Measurements from ENCODE around the gene GALNT7.

Gene GALNT7

GRCh38 chr4:173370130-173370476 lies 201.5 kb downstream of the GALNT7 start:
- ChIA-PET POLR2A (interaction anchor here (0.5 to 5.6 kb wide), 15 partner anchors 10 to 897 kb away, joined by 3 to 246 read pairs (median 5); partner anchors contain the start of gene HMGB2), CTCF (interaction anchor here (0.9 to 1.2 kb wide), 2 partner anchors 25 to 46 kb away, joined by 3 read pairs; no protein-coding TSS in a partner anchor)
- H3K27ac ChIP-seq (ENCODE audit: extremely low read depth, low read depth, low read length), result peak overlapping the region; percentile 92
- no peaks in the 10 kb centered on the region for H3K4me1 ChIP-seq (ENCODE audit: control insufficient read depth, insufficient read depth, low read length)
- no peak for TF ChIP-seq ZNF529 (tag by site-specific recombination; IDR thresholded peaks at IDR 0.05; ENCODE audit: insufficient replicate concordance)
- TF ChIP-seq ZFP69B (tag by site-specific recombination; IDR thresholded peaks at IDR 0.05), result 0 out of 2 replicates have a peak, but pooled peaks have one; percentile 2
- peak overlapping the region; percentile 63 for H3K4me3 ChIP-seq (ENCODE audit: low read depth, low read length)
- peaks cover 7 to 10% of the 10 kb centered on the region in 2 experiments; a peak in 2 of 3 replicates for H3K36me3 ChIP-seq (ENCODE audit: control insufficient read depth in 2 of 2, insufficient read depth in 1 of 2, low read length in 2 of 2)
- no peaks in the 10 kb centered on the region for H3K9me3 ChIP-seq (ENCODE audit: control insufficient read depth, insufficient read depth, low read depth, low read length)

- Histone ChIP-seq H3K27ac (ENCODE audit: extremely low read depth, low read depth, low read length) (peak within 1 kb of the TSS; percentile 92), H3K4me3 (ENCODE audit: low read depth, low read length) (peak within 1 kb of the TSS; percentile 85), H3K4me1 (ENCODE audit: control insufficient read depth, insufficient read depth, low read length) (no peaks in the 10 kb centered on the region), H3K36me3 (ENCODE audit: control insufficient read depth in 2 of 2, insufficient read depth in 1 of 2, low read length in 2 of 2) (peaks cover 8 to 13% of the 10 kb centered on the region in 2 experiments; a peak in 2 of 3 replicates), H3K9me3 (ENCODE audit: control insufficient read depth, insufficient read depth, low read depth, low read length) (no peaks in the 10 kb centered on the region)
- ChIA-PET POLR2A (interaction anchor here (0.5 to 5.6 kb wide), 16 partner anchors 11 to 897 kb away, joined by 3 to 246 read pairs (median 4); partner anchors contain the start of gene HMGB2), CTCF (interaction anchor here (0.7 to 1.2 kb wide), 2 partner anchors 46 to 103 kb away, joined by 3 read pairs; no protein-coding TSS in a partner anchor)
- no peak for TF ChIP-seq ZNF292 (tag by site-specific recombination; IDR thresholded peaks at IDR 0.05; ENCODE audit: borderline replicate concordance, low read depth)
- no peak for TF ChIP-seq ZNF514 (tag by site-specific recombination; IDR thresholded peaks at IDR 0.05)
- no peak for TF ChIP-seq ZNF626 (tag by site-specific recombination; IDR thresholded peaks at IDR 0.05)
- TF ChIP-seq PATZ1 (tag by site-specific recombination; IDR thresholded peaks at IDR 0.05), result no peak
- TF ChIP-seq ZFP37 (tag by site-specific recombination; IDR thresholded peaks at IDR 0.05), result 0 out of 2 replicates have a peak, but pooled peaks have one; percentile 34
- TF ChIP-seq ZNF585B (tag by site-specific recombination; IDR thresholded peaks at IDR 0.05), result no peak
- TF ChIP-seq SCRT1 (tag by site-specific recombination; IDR thresholded peaks at IDR 0.05; ENCODE audit: borderline replicate concordance), result no peak
- TF ChIP-seq ZNF549 (tag by site-specific recombination; IDR thresholded peaks at IDR 0.05), result no peak
- peak; percentile 92 for TF ChIP-seq ZNF76 (tag by site-specific recombination; IDR thresholded peaks at IDR 0.05; ENCODE audit: borderline replicate concordance, low read depth)
- TF ChIP-seq ZBTB6 (tag by site-specific recombination; IDR thresholded peaks at IDR 0.05), result peak; percentile 47; the same call in 1 of the 2 replicates
- TF ChIP-seq TRIM28 (IDR thresholded peaks at IDR 0.05; ENCODE audit: borderline replicate concordance, low read length), result no peak
- TF ChIP-seq KLF9 (tag by site-specific recombination; IDR thresholded peaks at IDR 0.05; ENCODE audit: low read depth), result peak; percentile 91
- TF ChIP-seq ZNF302 (tag by site-specific recombination; IDR thresholded peaks at IDR 0.05; ENCODE audit: low read depth), result no peak
- TF ChIP-seq ZNF335 (tag by site-specific recombination; conservative IDR thresholded peaks at IDR 0.05), result peak; percentile 89
- no peak for TF ChIP-seq ZNF426 (tag by site-specific recombination; IDR thresholded peaks at IDR 0.05)
- no peak for TF ChIP-seq ZNF211 (tag by site-specific recombination; IDR thresholded peaks at IDR 0.05; ENCODE audit: low read depth)
- peak; percentile 79; the same call in 1 of the 2 replicates for TF ChIP-seq ZSCAN30 (tag by site-specific recombination; IDR thresholded peaks at IDR 0.05)
- peak; percentile 66 for TF ChIP-seq ZBTB20 (tag by site-specific recombination; IDR thresholded peaks at IDR 0.05)
- TF ChIP-seq ZNF146 (tag by site-specific recombination; IDR thresholded peaks at IDR 0.05), result no peak
- TF ChIP-seq ZNF324 (tag by site-specific recombination; IDR thresholded peaks at IDR 0.05), result 0 out of 2 replicates have a peak, but pooled peaks have one; percentile 9
- TF ChIP-seq ZEB2 (tag by site-specific recombination; IDR thresholded peaks at IDR 0.05), result no peak
- TF ChIP-seq ZNF140 (tag by site-specific recombination; IDR thresholded peaks at IDR 0.05), result no peak
- TF ChIP-seq KLF7 (tag by site-specific recombination; IDR thresholded peaks at IDR 0.05; ENCODE audit: borderline replicate concordance), result no peak
- peak; percentile 92 for TF ChIP-seq REST (tag by site-specific recombination; IDR thresholded peaks at IDR 0.05)
- peak; percentile 83 for TF ChIP-seq ZNF366 (tag by site-specific recombination; conservative IDR thresholded peaks at IDR 0.05)
These were observed 202.1 kb downstream of the GALNT7 start, which contains the start of gene SAP30 for GRCh38 chr4:173370477-173371291. Gene SAP30 (plus strand): TSS chr4:173370954. CDS start chr4:173371183, 229 bp downstream.
